Measurements from ENCODE around the gene EGFLAM. TPM values are rescaled to one million over a fixed set of nuclear protein-coding genes. Genes with fewer than 3 reads are reported as not detected.

Gene EGFLAM
- total and polyA plus RNA-seq, 10 of the 15 experiments (the other 5 are each of a cell fraction or from before 2014, with no cell fraction given), result 0.37 TPM; not detected in 9

GRCh38 chr5:38408446-38409198 lies 150.3 kb downstream of the EGFLAM start:
- H3K4me1 ChIP-seq (ENCODE audit: control insufficient read depth, insufficient read depth, low read length), result no peaks in the 10 kb centered on the region
- H3K36me3 ChIP-seq (ENCODE audit: control insufficient read depth in 2 of 2, insufficient read depth in 2 of 2, low read length in 1 of 2), result no peaks in the 10 kb centered on the region
- no peaks in the 10 kb centered on the region for H3K27me3 ChIP-seq (replicated peaks in 1 of 2; ENCODE audit: control insufficient read depth in 2 of 2, insufficient read depth in 2 of 2, low read length in 1 of 2)
- ChIA-PET POLR2A (no interaction called here), RAD21 (ENCODE audit: unreplicated experiment) (no interaction called here), SMC1A (ENCODE audit: uncharacterized antibody, unreplicated experiment) (no interaction called here), CTCF (interaction anchor here (0.8 to 2.5 kb wide), 2 partner anchors 11 to 12 kb away, joined by 5 read pairs; no protein-coding TSS in a partner anchor)
- intact Hi-C loops (cut with micrococcal nuclease; ENCODE audit: unreplicated experiment) (no loop called here), in situ Hi-C loops (cut with MboI) (no loop called here)
- TF ChIP-seq, protein P1, sequence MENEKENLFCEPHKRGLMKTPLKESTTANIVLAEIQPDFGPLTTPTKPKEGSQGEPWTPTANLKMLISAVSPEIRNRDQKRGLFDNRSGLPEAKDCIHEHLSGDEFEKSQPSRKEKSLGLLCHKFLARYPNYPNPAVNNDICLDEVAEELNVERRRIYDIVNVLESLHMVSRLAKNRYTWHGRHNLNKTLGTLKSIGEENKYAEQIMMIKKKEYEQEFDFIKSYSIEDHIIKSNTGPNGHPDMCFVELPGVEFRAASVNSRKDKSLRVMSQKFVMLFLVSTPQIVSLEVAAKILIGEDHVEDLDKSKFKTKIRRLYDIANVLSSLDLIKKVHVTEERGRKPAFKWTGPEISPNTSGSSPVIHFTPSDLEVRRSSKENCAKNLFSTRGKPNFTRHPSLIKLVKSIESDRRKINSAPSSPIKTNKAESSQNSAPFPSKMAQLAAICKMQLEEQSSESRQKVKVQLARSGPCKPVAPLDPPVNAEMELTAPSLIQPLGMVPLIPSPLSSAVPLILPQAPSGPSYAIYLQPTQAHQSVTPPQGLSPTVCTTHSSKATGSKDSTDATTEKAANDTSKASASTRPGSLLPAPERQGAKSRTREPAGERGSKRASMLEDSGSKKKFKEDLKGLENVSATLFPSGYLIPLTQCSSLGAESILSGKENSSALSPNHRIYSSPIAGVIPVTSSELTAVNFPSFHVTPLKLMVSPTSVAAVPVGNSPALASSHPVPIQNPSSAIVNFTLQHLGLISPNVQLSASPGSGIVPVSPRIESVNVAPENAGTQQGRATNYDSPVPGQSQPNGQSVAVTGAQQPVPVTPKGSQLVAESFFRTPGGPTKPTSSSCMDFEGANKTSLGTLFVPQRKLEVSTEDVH (IDR thresholded peaks at IDR 0.05; ENCODE audit: low read depth, partially characterized antibody), result no peak
- TF ChIP-seq NFIC (IDR thresholded peaks at IDR 0.05; ENCODE audit: low read depth, low read length) (no peak), POLR2AphosphoS2 (IDR thresholded peaks at IDR 0.05; ENCODE audit: low read depth, low read length) (no peak), STAT1 (conservative IDR thresholded peaks at IDR 0.05) (no peak), NFYA (IDR thresholded peaks at IDR 0.05; ENCODE audit: borderline replicate concordance, low read depth, low read length) (no peak), KLF5 (IDR thresholded peaks at IDR 0.05; ENCODE audit: partially characterized antibody) (no peak), ATF2 (IDR thresholded peaks at IDR 0.05; ENCODE audit: low read length) (no peak), MEF2A (IDR thresholded peaks at IDR 0.05; ENCODE audit: insufficient read depth, low read depth, low read length) (no peak), RCOR1 (conservative IDR thresholded peaks at IDR 0.05; ENCODE audit: low read depth, low read length) (no peak)
- TF ChIP-seq, protein P2, sequence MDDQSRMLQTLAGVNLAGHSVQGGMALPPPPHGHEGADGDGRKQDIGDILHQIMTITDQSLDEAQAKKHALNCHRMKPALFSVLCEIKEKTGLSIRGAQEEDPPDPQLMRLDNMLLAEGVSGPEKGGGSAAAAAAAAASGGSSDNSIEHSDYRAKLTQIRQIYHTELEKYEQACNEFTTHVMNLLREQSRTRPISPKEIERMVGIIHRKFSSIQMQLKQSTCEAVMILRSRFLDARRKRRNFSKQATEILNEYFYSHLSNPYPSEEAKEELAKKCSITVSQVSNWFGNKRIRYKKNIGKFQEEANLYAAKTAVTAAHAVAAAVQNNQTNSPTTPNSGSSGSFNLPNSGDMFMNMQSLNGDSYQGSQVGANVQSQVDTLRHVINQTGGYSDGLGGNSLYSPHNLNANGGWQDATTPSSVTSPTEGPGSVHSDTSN (IDR thresholded peaks at IDR 0.05; ENCODE audit: insufficient replicate concordance, low read depth, low read length), result no peak
- no peak overlapping the region for H3K9ac ChIP-seq (ENCODE audit: control insufficient read depth, insufficient read depth, low read length)
- H4K20me1 ChIP-seq (ENCODE audit: control insufficient read depth, insufficient read depth), result no peaks in the 10 kb centered on the region
- no peak overlapping the region for H2AFZ ChIP-seq (ENCODE audit: control insufficient read depth, low read depth, low read length)
- BruUV-seq (replicated peaks), result no TSS peak
- WGBS (ENCODE audit: insufficient coverage, insufficient replicate concordance, low lambda C conversion rate, missing lambda C conversion rate), result 28% methylated on average over 9 of the region's 9 CpGs
- H3K4me3 ChIP-seq, result no peak overlapping the region
- FAIRE-seq (no peak), ATAC-seq (no peak), DNase-seq (ENCODE audit: low read depth, low spot score) (no peak)
- no peak overlapping the region for H3K4me2 ChIP-seq (ENCODE audit: control insufficient read depth, insufficient read depth)
- no peaks in the 10 kb centered on the region for H3K79me2 ChIP-seq (ENCODE audit: control insufficient read depth, insufficient read depth, low read length)
- H3K27ac ChIP-seq (ENCODE audit: control insufficient read depth, insufficient read depth), result no peak overlapping the region
- H3K9me3 ChIP-seq (replicated peaks; ENCODE audit: control insufficient read depth, insufficient read depth, low read length), result no peaks in the 10 kb centered on the region

Data from GM12878 (cell line).